HG02870 (cell line): Measurements from ENCODE around the gene LMX1A.

Source experiments
- ATAC-seq: cut with Tn5 transposase; IDR thresholded peaks from one replicate; pipeline ENCODE4 v1.9.1; 2021; ENCODE audit warnings: mild to moderate bottlenecking, moderate library complexity; ENCODE audit not compliant: unreplicated experiment

Gene LMX1A

GRCh38 chr1:165369255-165369848 lies 12.8 kb upstream of the LMX1A start:
- ATAC-seq, result peak; percentile 63

- ATAC-seq, result peak; percentile 77
Measured at GRCh38 chr1:165367375-165367993, 11.0 kb upstream of the LMX1A start.

GRCh38 chr1:165365341-165365740 lies 8.8 kb upstream of the LMX1A start:
- no peak for ATAC-seq

GRCh38 chr1:165364568-165365133 lies 8.1 kb upstream of the LMX1A start:
- no peak for ATAC-seq

GRCh38 chr1:165356876-165357275 lies 361 bp upstream of the LMX1A start:
- ATAC-seq, result no peak

- ATAC-seq, result no peak
Measured at GRCh38 chr1:165355139-165355976, 1.2 kb downstream of the LMX1A start.

- ATAC-seq, result no peak
Measured at GRCh38 chr1:165354739-165355138, 1.8 kb downstream of the LMX1A start.

- ATAC-seq, result no peak
Measured at GRCh38 chr1:165353731-165354671, 2.5 kb downstream of the LMX1A start.

- no peak for ATAC-seq
Measured at GRCh38 chr1:165352442-165353293, 3.8 kb downstream of the LMX1A start.

GRCh38 chr1:165351863-165352441 lies 4.6 kb downstream of the LMX1A start:
- no peak for ATAC-seq

GRCh38 chr1:165350840-165351239 lies 5.7 kb downstream of the LMX1A start:
- no peak for ATAC-seq

GRCh38 chr1:165345502-165345901 lies 11.0 kb downstream of the LMX1A start:
- no peak for ATAC-seq

GRCh38 chr1:165344736-165345135 lies 11.8 kb downstream of the LMX1A start:
- ATAC-seq, result no peak

- ATAC-seq, result no peak
Measured at GRCh38 chr1:165344198-165344597, 12.3 kb downstream of the LMX1A start.

- ATAC-seq, result no peak
Measured at GRCh38 chr1:165342587-165342986, 13.9 kb downstream of the LMX1A start.

GRCh38 chr1:165342168-165342567 lies 14.3 kb downstream of the LMX1A start:
- no peak for ATAC-seq

GRCh38 chr1:165339164-165339563 lies 17.4 kb downstream of the LMX1A start:
- no peak for ATAC-seq

- no peak for ATAC-seq
Measured at GRCh38 chr1:165330483-165330882, 26.0 kb downstream of the LMX1A start.

GRCh38 chr1:165329104-165329503 lies 27.4 kb downstream of the LMX1A start:
- ATAC-seq, result no peak
